SK-N-MC (cell line): ENCODE data around the gene CST5.

Experiments
- EZH2 ChIP-seq: fragments of 200-600 bp; sonication (generic); IDR thresholded peaks from one replicate; pipeline ENCODE4 v1.6.1; 2017; ENCODE audit warnings: antibody characterized with exemption
- FOXP2 ChIP-seq: optimal IDR thresholded peaks from 2 replicates; pipeline ENCODE3; 2011; ENCODE audit warnings: mild to moderate bottlenecking, moderate library complexity; ENCODE audit not compliant: insufficient read depth; ENCODE audit errors: extremely low read length, control extremely low read depth

- TF ChIP-seq FOXP2 = no peak
- TF ChIP-seq EZH2 = no peak
These were observed 6.1 kb downstream of the CST5 start for GRCh38 chr20:23873370-23874015.
